Amniotic epithelial cell (primary cell): ENCODE measurements around the gene CPS1.

Experiments used
- DNase-seq: peaks from one replicate; pipeline ENCODE4 v3.0.0-alpha.2; 2010; ENCODE audit warnings: low read depth

The CPS1 gene

DNA sequence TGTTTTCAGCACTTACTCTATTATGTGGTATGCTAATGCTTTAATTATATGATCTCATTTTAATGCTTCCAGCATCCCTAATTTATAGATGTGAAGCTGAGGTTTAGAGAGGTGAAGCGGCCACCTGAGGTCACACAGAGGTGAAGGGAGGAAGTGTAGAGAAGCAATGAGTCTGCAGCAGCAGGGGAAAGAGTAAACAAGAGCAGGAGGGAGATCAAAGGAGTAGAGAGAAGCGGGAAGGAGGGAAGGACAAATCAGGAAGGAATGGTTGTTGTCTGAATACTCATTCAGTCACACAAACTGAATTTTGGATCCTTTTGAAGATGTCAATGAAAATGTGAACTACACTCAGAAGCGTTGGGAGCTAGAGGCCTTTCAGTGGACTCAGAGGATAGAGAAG is 130.0 kb downstream of the CPS1 start:
- no peak for DNase-seq

GRCh38 chr2:210687786-210688470 is 131.5 kb downstream of the CPS1 start:
- DNase-seq = no peak

- no peak for DNase-seq
These were observed 151.5 kb downstream of the CPS1 start for GRCh38 chr2:210707900-210708299.

DNA sequence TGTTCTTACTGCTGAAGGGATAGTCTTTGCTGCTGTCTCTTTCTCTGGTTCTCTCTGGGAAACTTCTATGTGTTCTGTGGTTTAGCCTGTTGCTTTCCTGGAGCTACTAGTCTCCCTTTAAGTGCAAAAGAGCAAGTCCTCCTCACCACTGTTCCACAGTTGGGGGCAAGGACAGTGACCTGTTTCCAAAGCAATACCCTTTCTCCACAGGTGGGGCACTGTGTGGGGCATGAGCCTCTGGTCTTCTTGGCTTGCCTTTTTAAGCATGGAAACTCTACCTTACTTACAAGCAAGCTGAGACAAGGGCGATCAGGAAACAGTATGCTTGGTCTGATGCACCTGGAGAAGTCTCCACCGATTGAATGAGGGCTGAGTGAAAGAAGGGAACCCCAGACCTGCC is 156.7 kb downstream of the CPS1 start:
- DNase-seq = no peak

DNA sequence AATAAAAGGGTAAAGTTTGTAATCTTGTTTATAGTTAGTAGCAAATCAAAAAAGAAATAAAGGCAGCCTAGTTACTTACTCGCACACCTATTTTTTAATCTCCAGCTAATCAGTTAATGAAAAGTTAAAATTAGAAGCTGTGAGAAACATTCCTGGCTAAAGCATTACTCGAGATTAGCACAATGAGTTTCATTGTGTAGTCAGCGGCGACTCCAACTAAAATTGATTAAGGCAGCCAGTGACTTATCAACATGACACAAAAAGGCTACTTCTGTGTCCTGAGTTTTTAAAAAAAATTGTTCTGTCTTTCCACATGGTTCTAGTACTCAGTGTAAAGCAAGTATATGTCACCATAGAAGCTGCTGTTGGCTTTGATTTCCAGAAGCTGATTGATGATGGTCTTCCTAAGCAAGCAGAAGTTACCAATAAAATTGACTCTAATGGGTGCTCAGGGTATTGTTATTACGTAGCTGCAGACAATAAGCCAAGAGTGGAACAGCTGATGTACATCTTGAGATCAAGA is 159.2 kb downstream of the CPS1 start:
- no peak for DNase-seq

DNA sequence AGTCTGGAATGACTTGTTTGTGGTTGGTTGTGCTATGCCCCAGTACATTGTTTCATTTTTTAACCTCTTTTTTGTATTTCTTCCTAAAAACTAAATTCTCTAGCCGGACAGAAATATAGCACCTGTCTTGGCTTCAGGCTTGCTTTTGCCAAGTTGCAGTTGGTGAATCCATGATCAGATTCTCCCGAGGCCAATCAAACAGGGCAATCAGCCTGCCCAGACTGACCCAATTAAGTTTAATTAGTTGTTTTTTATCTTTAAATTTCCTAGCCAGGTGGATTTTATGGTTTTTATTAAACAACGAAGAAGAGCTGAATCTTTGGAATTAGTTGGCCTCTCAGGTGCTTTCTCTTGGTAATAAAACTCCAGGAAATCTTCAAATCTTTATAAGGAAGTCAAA is 162.1 kb downstream of the CPS1 start:
- DNase-seq = no peak

GRCh38 chr2:210722092-210722491 is 165.7 kb downstream of the CPS1 start:
- no peak for DNase-seq

- DNase-seq = no peak
These were observed 171.2 kb downstream of the CPS1 start for GRCh38 chr2:210727549-210727948.
